H1 (cell line): Measurements from ENCODE around the gene KCTD16. TPM values are rescaled to one million over a fixed set of nuclear protein-coding genes. Genes with fewer than 3 reads are reported as not detected.

ENCODE experiments used
- CTCF ChIA-PET: fragments of 300-600 bp; sonication (Branson Sonifier 250); formaldehyde crosslinking; loops from one replicate; lab custom pipeline; 2021; ENCODE audit not compliant: partially characterized antibody; lab: Charles Lee
- POLR2A ChIA-PET: fragments of 300-600 bp; sonication (Branson Sonifier 250); formaldehyde crosslinking; loops from one replicate; lab custom pipeline; 2021; ENCODE audit warnings: inconsistent platforms; ENCODE audit not compliant: partially characterized antibody; lab: Charles Lee
- DNase-seq, 2 experiments: peaks; one replicate each; pipeline versions ENCODE4 v3.0.0 to v3.0.0-alpha.2; 2010 to 2022; ENCODE audit warnings: low spot score in 2 of 2, low read depth in 1 of 2, mixed read lengths in 1 of 2
- FAIRE-seq: peaks from 2 replicates; lab custom pipeline; 2011; peaks lifted over from hg19 to GRCh38; lab: Jason Lieb, UNC
- H2AFZ ChIP-seq: 2 replicates; pipeline ENCODE4 v1.8.1; 2012; ENCODE audit warnings: low read length, inconsistent platforms
- H2AK5ac ChIP-seq: 2 replicates; pipeline ENCODE4 v1.6.1; 2013; ENCODE audit warnings: low read depth, low read length
- H2BK120ac ChIP-seq: replicated peaks from 2 replicates; pipeline ENCODE3; 2013; ENCODE audit warnings: low read depth, low read length, inconsistent platforms
- H2BK12ac ChIP-seq: 2 replicates; pipeline ENCODE4 v1.6.1; 2013; ENCODE audit warnings: low read depth, low read length
- H2BK15ac ChIP-seq: 2 replicates; pipeline ENCODE4 v1.6.1; 2013; ENCODE audit warnings: low read length
- H2BK20ac ChIP-seq: 2 replicates; pipeline ENCODE4 v1.6.1; 2013; ENCODE audit warnings: low read length
- H2BK5ac ChIP-seq: 2 replicates; pipeline ENCODE4 v1.6.1; 2013; ENCODE audit warnings: low read depth, low read length
- H3K14ac ChIP-seq: 2 replicates; pipeline ENCODE4 v1.6.1; 2013; ENCODE audit warnings: inconsistent platforms; ENCODE audit not compliant: insufficient read length
- H3K18ac ChIP-seq: 2 replicates; pipeline ENCODE4 v1.6.1; 2013; ENCODE audit warnings: low read length; ENCODE audit errors: extremely low read depth
- H3K23ac ChIP-seq: 2 replicates; pipeline ENCODE4 v1.6.1; 2013; ENCODE audit warnings: inconsistent platforms; ENCODE audit not compliant: insufficient read length
- H3K23me2 ChIP-seq: 2 replicates; pipeline ENCODE4 v1.6.1; 2013; ENCODE audit warnings: low read depth, low read length
- H3K27ac ChIP-seq: 2 replicates; pipeline ENCODE4 v1.6.1; 2011; ENCODE audit warnings: low read depth, low read length, inconsistent platforms
- H3K27me3 ChIP-seq, 4 experiments: replicated peaks in 1 of 4; 1 replicate in 1 of 4; 2 replicates in 3 of 4; pipeline versions ENCODE4 v1.6.1 to v1.8.1; 2011 to 2013; ENCODE audit warnings: low read length in 3 of 4, mild to moderate bottlenecking in 3 of 4, inconsistent platforms in 2 of 4, mixed read lengths in 2 of 4, moderate library complexity in 1 of 4; ENCODE audit not compliant: control insufficient read depth in 3 of 4, insufficient read depth in 3 of 4; ENCODE audit errors: extremely low read depth in 1 of 4
- H3K36me3 ChIP-seq, 4 experiments: 2 replicates each; pipeline versions ENCODE4 v1.6.1 to v1.8.1; 2011 to 2013; ENCODE audit warnings: mild to moderate bottlenecking in 4 of 4, low read length in 3 of 4, moderate library complexity in 2 of 4, control low read depth in 1 of 4, inconsistent platforms in 1 of 4; ENCODE audit not compliant: insufficient read depth in 4 of 4, control insufficient read depth in 2 of 4
- H3K4ac ChIP-seq: replicated peaks from 2 replicates; pipeline ENCODE3; 2013; ENCODE audit warnings: low read length, low read depth, mixed read lengths, inconsistent platforms; ENCODE audit not compliant: insufficient read length
- H3K4me1 ChIP-seq, 4 experiments: replicated peaks in 1 of 4; 1 replicate in 1 of 4; 2 replicates in 3 of 4; pipeline versions ENCODE4 v1.6.1 to v1.8.1; 2011 to 2013; ENCODE audit warnings: low read length in 3 of 4, inconsistent platforms in 2 of 4, mixed read lengths in 1 of 4; ENCODE audit not compliant: insufficient read depth in 4 of 4, control insufficient read depth in 3 of 4
- H3K4me2 ChIP-seq, 2 experiments: 2 replicates each; pipeline versions ENCODE4 v1.6.1 to v1.8.1; 2011 to 2013; ENCODE audit warnings: low read depth in 2 of 2, low read length in 2 of 2, control low read depth in 1 of 2, inconsistent platforms in 1 of 2, mild to moderate bottlenecking in 1 of 2; ENCODE audit not compliant: insufficient read depth in 1 of 2
- H3K4me3 ChIP-seq, 4 experiments: fragments of 200-600, 300-600 bp in 1 of 4; sonication (generic), shearing (Covaris generic), sonication (Bioruptor Twin) in 1 of 4; 2 replicates each; pipeline versions ENCODE4 v1.5.1 to v1.8.1; 2011 to 2016; ENCODE audit warnings: low read length in 4 of 4, low read depth in 3 of 4, control low read depth in 2 of 4, inconsistent platforms in 2 of 4, mild to moderate bottlenecking in 2 of 4, mixed read lengths in 1 of 4, moderate library complexity in 1 of 4; ENCODE audit not compliant: insufficient read depth in 2 of 4; ENCODE audit errors: extremely low read depth in 1 of 4
- H3K56ac ChIP-seq: replicated peaks from 2 replicates; pipeline ENCODE3; 2013; ENCODE audit warnings: low read depth, mild to moderate bottlenecking, mixed read lengths, low read length, inconsistent platforms; ENCODE audit not compliant: insufficient read length
- H3K79me1 ChIP-seq: 2 replicates; pipeline ENCODE4 v1.6.1; 2013; ENCODE audit warnings: low read depth, low read length, control low read depth
- H3K79me2 ChIP-seq, 2 experiments: 2 replicates each; pipeline versions ENCODE4 v1.6.1 to v1.8.1; 2012 to 2013; ENCODE audit warnings: low read length in 2 of 2, mild to moderate bottlenecking in 2 of 2, inconsistent platforms in 1 of 2; ENCODE audit not compliant: insufficient read depth in 2 of 2, control insufficient read depth in 1 of 2
- H3K9ac ChIP-seq, 4 experiments: replicated peaks in 1 of 4; 1 replicate in 1 of 4; 2 replicates in 3 of 4; pipeline versions ENCODE4 v1.6.1 to v1.8.1; 2011 to 2013; ENCODE audit warnings: low read depth in 3 of 4, low read length in 3 of 4, control low read depth in 2 of 4, mild to moderate bottlenecking in 2 of 4, moderate library complexity in 2 of 4, inconsistent platforms in 1 of 4; ENCODE audit errors: extremely low read depth in 1 of 4
- H3K9me3 ChIP-seq, 2 experiments: 2 replicates each; pipeline versions ENCODE4 v1.6.1 to v1.8.1; 2012 to 2013; ENCODE audit warnings: mild to moderate bottlenecking in 2 of 2, moderate library complexity in 2 of 2, control low read depth in 1 of 2, inconsistent platforms in 1 of 2, low read depth in 1 of 2, low read length in 1 of 2, mixed read lengths in 1 of 2; ENCODE audit not compliant: insufficient read depth in 2 of 2
- H4K20me1 ChIP-seq, 2 experiments: replicated peaks in 1 of 2; 2 replicates each; pipeline versions ENCODE3 to v1.8.1; 2011 to 2013; ENCODE audit warnings: inconsistent platforms in 2 of 2, low read length in 2 of 2, mild to moderate bottlenecking in 1 of 2; ENCODE audit not compliant: insufficient read depth in 2 of 2, control insufficient read depth in 1 of 2
- H4K5ac ChIP-seq: 2 replicates; pipeline ENCODE4 v1.6.1; 2013; ENCODE audit warnings: low read length, low read depth, mixed read lengths, inconsistent platforms; ENCODE audit not compliant: insufficient read length
- H4K8ac ChIP-seq: 2 replicates; pipeline ENCODE4 v1.8.0; 2013; ENCODE audit warnings: mild to moderate bottlenecking, moderate library complexity, low read length, inconsistent platforms; ENCODE audit not compliant: insufficient read depth; ENCODE audit errors: extremely low read depth
- H4K91ac ChIP-seq: replicated peaks from 2 replicates; pipeline ENCODE3; 2013; ENCODE audit warnings: low read length, mixed read lengths, inconsistent platforms; ENCODE audit not compliant: insufficient read length
- ASH2L ChIP-seq: fragments of 200-600, 300-600 bp; sonication (generic); IDR thresholded peaks from one replicate; pipeline ENCODE4 v1.7.1; 2017; ENCODE audit warnings: low read length
- BCL11A ChIP-seq, 2 experiments: IDR thresholded peaks; one replicate each; pipeline ENCODE4 v1.6.1; 2011; ENCODE audit warnings: low read depth in 2 of 2, low read length in 2 of 2, mild to moderate bottlenecking in 2 of 2
- CHD2 ChIP-seq: IDR thresholded peaks from 2 replicates; pipeline ENCODE4 v1.6.1; 2012; ENCODE audit warnings: low read length, improper control_type of control experiment
- CREB1 ChIP-seq: IDR thresholded peaks from 2 replicates; pipeline ENCODE4 v1.6.1; 2012; ENCODE audit warnings: inconsistent platforms
- GABPA ChIP-seq: IDR thresholded peaks from 2 replicates; pipeline ENCODE4 v1.6.1; 2011; ENCODE audit warnings: mild to moderate bottlenecking, low read length, moderate library complexity, borderline replicate concordance; ENCODE audit not compliant: insufficient read depth
- GTF2F1 ChIP-seq: IDR thresholded peaks from 2 replicates; pipeline ENCODE4 v1.6.1; 2012; ENCODE audit warnings: low read depth, low read length, improper control_type of control experiment, borderline replicate concordance
- KDM1A ChIP-seq: fragments of 200-600, 300-600 bp; sonication (generic); IDR thresholded peaks from 2 replicates; pipeline ENCODE4 v1.7.1; 2016; ENCODE audit warnings: mild to moderate bottlenecking, low read length, borderline replicate concordance
- POU5F1 ChIP-seq: IDR thresholded peaks from 2 replicates; pipeline ENCODE4 v1.6.1; 2011; ENCODE audit warnings: low read depth, mild to moderate bottlenecking, low read length, moderate library complexity
- RXRA ChIP-seq: IDR thresholded peaks from 2 replicates; pipeline ENCODE4 v1.6.1; 2011; ENCODE audit warnings: low read depth, mild to moderate bottlenecking, low read length, moderate library complexity; ENCODE audit not compliant: insufficient read depth
- SP2 ChIP-seq: IDR thresholded peaks from 2 replicates; pipeline ENCODE4 v1.6.1; 2012; ENCODE audit warnings: mild to moderate bottlenecking, low read length, inconsistent platforms
- TAF7 ChIP-seq: optimal IDR thresholded peaks from 2 replicates; pipeline ENCODE3; 2011; ENCODE audit warnings: low read depth, mild to moderate bottlenecking, inconsistent platforms, low read length, moderate library complexity, borderline replicate concordance
- YY1 ChIP-seq: IDR thresholded peaks from 2 replicates; pipeline ENCODE4 v1.6.1; 2011; ENCODE audit warnings: low read depth, mild to moderate bottlenecking, low read length
- ZNF274 ChIP-seq: IDR thresholded peaks from 2 replicates; pipeline ENCODE4 v1.7.0; 2012; ENCODE audit warnings: low read length, borderline replicate concordance; ENCODE audit errors: extremely low read depth
- WGBS, 2 experiments: shearing (Covaris generic) in 1 of 2; methylation state at CpG; one replicate each; pipeline versions ENCODE4 v1.1.6 to v1.1.7; 2013 to 2015; ENCODE audit warnings: low lambda C conversion rate in 2 of 2, mixed read lengths in 2 of 2, inconsistent platforms in 1 of 2, low coverage in 1 of 2, missing lambda C conversion rate in 1 of 2; ENCODE audit not compliant: insufficient replicate concordance in 2 of 2, insufficient coverage in 1 of 2, insufficient read length in 1 of 2; ENCODE audit errors: extremely low coverage in 1 of 2, missing lambda C conversion rate in 1 of 2; 5-methylcytosine and 5-hydroxymethylcytosine counted together
- polyA plus RNA-seq, 7 experiments: library from polyadenylated mRNA; depleted of rRNA in 3 of 7; stranded (reverse) in 5 of 7; unstranded in 2 of 7; fragments of >200 nt in 5 of 7; fragments of 200-250 nt in 2 of 7; gene quantifications; 1 replicate in 5 of 7; 2 replicates in 1 of 7; 4 replicates in 1 of 7; pipeline versions ENCODE4 v1.2.1 to v1.2.3, GENCODE V29; 2011 to 2013; ENCODE audit warnings: missing spikeins in 2 of 7, mixed read lengths in 2 of 7
- total RNA-seq: library from RNA; stranded (reverse); fragmentation: NEBNext Ultra II Directional; extraction: Animal tissue kit (Norgen Biotek cat#: 25700); gene quantifications from 2 replicates; pipeline ENCODE4 v1.2.1, GENCODE V29; 2021

KCTD16 gene
- total and polyA plus RNA-seq, 2 of the 8 experiments (the other 6 are each of a cell fraction or from before 2014, with no cell fraction given): 0.03 to 0.24 TPM

GRCh38 chr5:144429905-144430304 lies 259.2 kb downstream of the KCTD16 start:
- Histone ChIP-seq H2AK5ac (no peak overlapping the region), H3K27me3 (no peaks in the 10 kb centered on the region), H3K23me2 (no peaks in the 10 kb centered on the region), H4K91ac (no peak overlapping the region), H2BK15ac (no peak overlapping the region), H3K4ac (no peak overlapping the region), H2BK20ac (no peak overlapping the region), H3K4me3 (no peak overlapping the region), H3K23ac (no peak overlapping the region), H2BK12ac (no peak overlapping the region), H2AFZ (no peak overlapping the region), H4K20me1 (no peaks in the 10 kb centered on the region)
- 88% methylated on average over 1 of the region's 1 CpG; no CpG with 5 or more reads in 1 of the 2 experiments for WGBS, 2 experiments
- DNase-seq: no peak
- no peak for FAIRE-seq
- CTCF ChIA-PET: interaction anchor here (0.7 kb wide), 1 partner anchor 224 kb away, joined by 3 read pairs; no protein-coding TSS in a partner anchor
- no peak for TF ChIP-seq CHD2
- no peak for TF ChIP-seq CREB1
- no peak for TF ChIP-seq POU5F1
- TF ChIP-seq ASH2L: no peak
- TF ChIP-seq YY1: no peak
- TF ChIP-seq SP2: no peak
- no peak for TF ChIP-seq BCL11A (IDR thresholded peaks at IDR 0.05; ENCODE audit: low read depth in 2 of 2, low read length in 2 of 2)
- TF ChIP-seq GTF2F1: no peak
- no peak for TF ChIP-seq RXRA
- TF ChIP-seq GABPA: no peak
- TF ChIP-seq ZNF274: no peak
- no peak for TF ChIP-seq KDM1A
- no peak for TF ChIP-seq TAF7
- TF ChIP-seq, all 59 proteins: peak for 0
- H2BK5ac ChIP-seq: no peak overlapping the region
- H3K36me3 ChIP-seq: no peaks in the 10 kb centered on the region
- no peak overlapping the region for H3K27ac ChIP-seq
- H3K18ac ChIP-seq: no peak overlapping the region
- no peak overlapping the region for H4K8ac ChIP-seq
- no peak overlapping the region for H3K14ac ChIP-seq
- no peak overlapping the region for H4K5ac ChIP-seq
- no peaks in the 10 kb centered on the region for H3K9me3 ChIP-seq
- H2BK120ac ChIP-seq: no peak overlapping the region
- no peaks in the 10 kb centered on the region for H3K79me1 ChIP-seq
- H3K4me1 ChIP-seq: no peaks in the 10 kb centered on the region
- H3K9ac ChIP-seq: no peak overlapping the region
- H3K79me2 ChIP-seq: no peaks in the 10 kb centered on the region
- H3K4me2 ChIP-seq: no peak overlapping the region
- POLR2A ChIA-PET: no interaction called here
- no peak overlapping the region for H3K56ac ChIP-seq
